ENCODE results near the gene MAIP1.
A peak's percentile ranks its signal among the peaks of the same experiment; 100 is the strongest.

Gene MAIP1

DNA sequence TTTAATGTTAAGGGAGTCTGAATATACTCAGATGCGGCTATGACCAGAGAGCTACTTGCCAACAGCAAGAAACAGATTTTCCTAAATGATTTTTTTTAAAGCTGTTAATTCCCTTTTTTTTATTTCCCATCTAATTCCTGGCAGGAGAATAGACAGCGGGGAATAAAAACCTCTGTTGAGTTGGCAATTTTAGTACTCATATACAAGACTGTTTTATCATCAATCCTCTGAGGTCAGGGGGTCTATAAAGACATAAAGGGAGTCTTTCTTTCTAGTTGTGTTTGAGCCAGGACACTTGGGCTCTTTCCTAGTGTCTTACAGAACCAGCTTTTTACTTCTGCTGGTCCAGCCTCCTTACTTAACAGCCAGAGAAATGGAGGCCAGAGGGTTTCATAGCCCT is 29.4 kb downstream of the MAIP1 start:
- WGBS (ENCODE audit: extremely low coverage, insufficient coverage, insufficient read length) = no CpG with 5 or more reads among the region's 2 CpGs
- Histone ChIP-seq H2BK5ac (ENCODE audit: low read depth, low read length, poor library complexity) (no peak overlapping the region), H4K8ac (ENCODE audit: low read depth, low read length) (no peak overlapping the region), H3K14ac (ENCODE audit: low read length) (no peak overlapping the region), H4K12ac (ENCODE audit: low read depth, low read length) (no peak overlapping the region), H3K79me2 (ENCODE audit: control insufficient read depth, insufficient read depth, low read length, poor library complexity) (no peaks in the 10 kb centered on the region), H3K9ac (ENCODE audit: low read length) (no peak overlapping the region), H2AFZ (ENCODE audit: insufficient read depth, low read length, poor library complexity) (no peak overlapping the region), H4K91ac (ENCODE audit: low read depth, low read length) (no peak overlapping the region), H3K4ac (ENCODE audit: low read depth, low read length) (no peak overlapping the region), H3K27ac (ENCODE audit: low read depth, low read length) (no peak overlapping the region), H3K4me2 (ENCODE audit: low read length) (no peak overlapping the region), H3K27me3 (ENCODE audit: insufficient read depth, low read length) (no peaks in the 10 kb centered on the region), H3K23ac (ENCODE audit: low read length) (no peak overlapping the region), H2BK120ac (ENCODE audit: insufficient read depth, low read length, poor library complexity) (no peak overlapping the region), H3K4me3 (ENCODE audit: low read depth, low read length) (no peak overlapping the region), H2AK5ac (ENCODE audit: low read length) (no peak overlapping the region), H3K9me3 (ENCODE audit: insufficient read depth, low read depth, low read length) (no peaks in the 10 kb centered on the region), H3K79me1 (ENCODE audit: low read length) (peaks cover 2% of the 10 kb centered on the region), H2BK12ac (ENCODE audit: low read length) (no peak overlapping the region), H3K36me3 (ENCODE audit: control insufficient read depth in 1 of 2, insufficient read depth in 2 of 2, low read length in 2 of 2) (no peaks in the 10 kb centered on the region), H3K18ac (ENCODE audit: low read length) (no peak overlapping the region), H3K4me1 (ENCODE audit: control insufficient read depth in 1 of 2, insufficient read depth in 2 of 2, low read length in 2 of 2) (peaks cover 0 to 2% of the 10 kb centered on the region in 2 experiments)
- no peak for DNase-seq

DNA sequence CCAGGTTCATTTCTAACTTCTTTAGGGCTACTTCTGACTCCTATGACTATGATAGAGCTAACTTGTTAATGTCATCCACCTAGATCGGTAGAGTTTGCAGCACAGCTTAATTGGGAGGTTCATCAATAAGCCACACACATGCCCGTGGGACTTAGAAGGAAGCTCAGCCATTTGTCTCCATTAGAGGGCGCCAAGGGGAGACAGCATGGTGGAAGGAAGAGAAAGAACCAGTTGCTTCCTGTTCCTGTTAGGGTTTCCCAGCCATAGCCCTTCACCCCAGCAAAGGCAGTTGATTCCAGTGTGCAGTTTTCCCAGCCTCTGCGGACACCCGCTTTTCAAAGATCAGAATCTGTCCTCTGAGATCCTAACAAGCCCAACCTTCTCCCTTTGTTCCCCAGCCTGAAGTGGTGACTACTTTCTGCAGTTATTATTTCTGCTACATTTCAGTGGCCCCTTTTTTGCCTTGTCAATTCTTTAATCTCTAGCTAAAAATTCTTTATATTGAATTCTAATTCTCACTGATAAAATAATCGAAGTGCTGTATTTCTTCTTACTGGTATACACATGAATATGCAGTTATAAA is 30.3 kb downstream of the MAIP1 start:
- H3K4me1 ChIP-seq (ENCODE audit: control insufficient read depth in 1 of 2, insufficient read depth in 2 of 2, low read length in 2 of 2) = peaks cover 0 to 2% of the 10 kb centered on the region in 2 experiments
- H3K4me3 ChIP-seq (ENCODE audit: low read depth, low read length) = no peak overlapping the region
- H3K27ac ChIP-seq (ENCODE audit: low read depth, low read length) = no peak overlapping the region
- no peaks in the 10 kb centered on the region for H3K9me3 ChIP-seq (ENCODE audit: insufficient read depth, low read depth, low read length)
- no peak overlapping the region for H3K9ac ChIP-seq (ENCODE audit: low read length)
- peak; percentile 51 to 80 for DNase-seq
- peak overlapping the region; percentile 52 for H3K4ac ChIP-seq (ENCODE audit: low read depth, low read length)
- H4K12ac ChIP-seq (ENCODE audit: low read depth, low read length) = peak overlapping the region; percentile 52
- H2BK120ac ChIP-seq (ENCODE audit: insufficient read depth, low read length, poor library complexity) = peak overlapping the region; percentile 20
- peak overlapping the region; percentile 93 for H4K8ac ChIP-seq (ENCODE audit: low read depth, low read length)
- H3K18ac ChIP-seq (ENCODE audit: low read length) = no peak overlapping the region
- peak overlapping the region; percentile 70 for H4K91ac ChIP-seq (ENCODE audit: low read depth, low read length)
- H3K4me2 ChIP-seq (ENCODE audit: low read length) = no peak overlapping the region
- H3K36me3 ChIP-seq (ENCODE audit: control insufficient read depth in 1 of 2, insufficient read depth in 2 of 2, low read length in 2 of 2) = no peaks in the 10 kb centered on the region
- peaks cover 2% of the 10 kb centered on the region for H3K79me1 ChIP-seq (ENCODE audit: low read length)
- no peak overlapping the region for H3K23ac ChIP-seq (ENCODE audit: low read length)
- peak overlapping the region; percentile 17 for H2AFZ ChIP-seq (ENCODE audit: insufficient read depth, low read length, poor library complexity)
- no peak overlapping the region for H3K14ac ChIP-seq (ENCODE audit: low read length)
- no CpG with 5 or more reads among the region's 6 CpGs for WGBS (ENCODE audit: extremely low coverage, insufficient coverage, insufficient read length)
- H2AK5ac ChIP-seq (ENCODE audit: low read length) = no peak overlapping the region
- H2BK5ac ChIP-seq (ENCODE audit: low read depth, low read length, poor library complexity) = no peak overlapping the region
- no peaks in the 10 kb centered on the region for H3K79me2 ChIP-seq (ENCODE audit: control insufficient read depth, insufficient read depth, low read length, poor library complexity)
- H3K27me3 ChIP-seq (ENCODE audit: insufficient read depth, low read length) = no peaks in the 10 kb centered on the region
- H2BK12ac ChIP-seq (ENCODE audit: low read length) = no peak overlapping the region

DNA sequence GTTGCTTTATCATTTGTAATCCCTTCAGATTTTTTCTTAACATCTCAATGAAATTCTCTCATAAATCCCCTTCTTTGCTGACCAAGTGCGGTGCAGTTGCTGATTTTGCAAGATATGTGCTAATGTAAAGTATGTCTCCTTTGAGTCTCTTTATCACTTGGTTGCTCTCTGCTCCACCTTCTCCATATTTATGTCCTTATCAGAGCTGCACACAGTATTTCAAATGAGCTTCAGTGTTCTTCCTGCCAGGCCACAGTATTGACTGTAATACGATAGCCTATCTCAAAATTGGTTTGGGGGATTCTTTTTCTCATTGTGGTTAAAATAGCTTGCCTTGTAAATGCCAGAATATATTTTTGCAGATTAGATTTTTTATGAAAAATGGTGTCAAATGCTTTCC is 32.2 kb downstream of the MAIP1 start:
- peaks cover 2% of the 10 kb centered on the region for H3K79me1 ChIP-seq (ENCODE audit: low read length)
- WGBS (ENCODE audit: extremely low coverage, insufficient coverage, insufficient read length) = no CpG with 5 or more reads among the region's 2 CpGs
- H3K36me3 ChIP-seq (ENCODE audit: control insufficient read depth in 1 of 2, insufficient read depth in 2 of 2, low read length in 2 of 2) = no peaks in the 10 kb centered on the region
- no peak overlapping the region for H3K9ac ChIP-seq (ENCODE audit: low read length)
- H2AFZ ChIP-seq (ENCODE audit: insufficient read depth, low read length, poor library complexity) = no peak overlapping the region
- H4K8ac ChIP-seq (ENCODE audit: low read depth, low read length) = no peak overlapping the region
- H3K4me1 ChIP-seq (ENCODE audit: control insufficient read depth in 1 of 2, insufficient read depth in 2 of 2, low read length in 2 of 2) = no peaks in the 10 kb centered on the region
- H3K79me2 ChIP-seq (ENCODE audit: control insufficient read depth, insufficient read depth, low read length, poor library complexity) = no peaks in the 10 kb centered on the region
- H4K91ac ChIP-seq (ENCODE audit: low read depth, low read length) = no peak overlapping the region
- H4K12ac ChIP-seq (ENCODE audit: low read depth, low read length) = no peak overlapping the region
- H3K4me2 ChIP-seq (ENCODE audit: low read length) = no peak overlapping the region
- H3K14ac ChIP-seq (ENCODE audit: low read length) = no peak overlapping the region
- no peak overlapping the region for H3K23ac ChIP-seq (ENCODE audit: low read length)
- no peak overlapping the region for H3K4me3 ChIP-seq (ENCODE audit: low read depth, low read length)
- H3K27ac ChIP-seq (ENCODE audit: low read depth, low read length) = no peak overlapping the region
- H2BK120ac ChIP-seq (ENCODE audit: insufficient read depth, low read length, poor library complexity) = no peak overlapping the region
- H3K9me3 ChIP-seq (ENCODE audit: insufficient read depth, low read depth, low read length) = no peaks in the 10 kb centered on the region
- no peak for DNase-seq
- no peaks in the 10 kb centered on the region for H3K27me3 ChIP-seq (ENCODE audit: insufficient read depth, low read length)
- H2BK5ac ChIP-seq (ENCODE audit: low read depth, low read length, poor library complexity) = no peak overlapping the region
- no peak overlapping the region for H2AK5ac ChIP-seq (ENCODE audit: low read length)
- H3K4ac ChIP-seq (ENCODE audit: low read depth, low read length) = no peak overlapping the region
- H2BK12ac ChIP-seq (ENCODE audit: low read length) = no peak overlapping the region
- H3K18ac ChIP-seq (ENCODE audit: low read length) = no peak overlapping the region

DNA sequence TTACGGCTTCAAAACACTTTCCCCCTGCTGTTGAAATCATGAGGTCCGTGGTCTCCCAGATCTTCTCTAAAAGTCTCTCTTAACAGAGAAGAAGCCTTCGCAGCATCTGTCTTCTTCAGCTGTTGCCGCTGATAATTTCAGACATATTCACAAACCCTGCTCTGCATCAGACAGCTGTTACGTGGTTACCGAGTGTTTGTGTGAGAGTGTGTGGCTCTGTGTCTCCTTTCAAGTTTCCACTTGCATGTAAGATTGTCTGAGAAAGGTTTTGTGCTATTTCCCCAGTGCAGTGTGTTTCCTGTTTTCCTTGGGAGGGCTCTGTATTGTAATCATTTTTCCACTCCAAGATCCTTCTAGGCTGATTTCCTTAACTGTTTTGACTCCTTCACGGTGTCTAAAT is 32.8 kb downstream of the MAIP1 start:
- H3K14ac ChIP-seq (ENCODE audit: low read length) = no peak overlapping the region
- H3K4me1 ChIP-seq (ENCODE audit: control insufficient read depth in 1 of 2, insufficient read depth in 2 of 2, low read length in 2 of 2) = no peaks in the 10 kb centered on the region
- no peak overlapping the region for H3K27ac ChIP-seq (ENCODE audit: low read depth, low read length)
- H3K18ac ChIP-seq (ENCODE audit: low read length) = no peak overlapping the region
- no peak overlapping the region for H2BK5ac ChIP-seq (ENCODE audit: low read depth, low read length, poor library complexity)
- no peak for DNase-seq
- no peak overlapping the region for H2AK5ac ChIP-seq (ENCODE audit: low read length)
- WGBS (ENCODE audit: extremely low coverage, insufficient coverage, insufficient read length) = no CpG with 5 or more reads among the region's 7 CpGs
- H4K8ac ChIP-seq (ENCODE audit: low read depth, low read length) = no peak overlapping the region
- no peak overlapping the region for H2AFZ ChIP-seq (ENCODE audit: insufficient read depth, low read length, poor library complexity)
- H3K79me2 ChIP-seq (ENCODE audit: control insufficient read depth, insufficient read depth, low read length, poor library complexity) = no peaks in the 10 kb centered on the region
- no peak overlapping the region for H3K4me3 ChIP-seq (ENCODE audit: low read depth, low read length)
- H2BK12ac ChIP-seq (ENCODE audit: low read length) = no peak overlapping the region
- no peak overlapping the region for H2BK120ac ChIP-seq (ENCODE audit: insufficient read depth, low read length, poor library complexity)
- H3K9me3 ChIP-seq (ENCODE audit: insufficient read depth, low read depth, low read length) = no peaks in the 10 kb centered on the region
- H3K27me3 ChIP-seq (ENCODE audit: insufficient read depth, low read length) = no peaks in the 10 kb centered on the region
- H4K12ac ChIP-seq (ENCODE audit: low read depth, low read length) = no peak overlapping the region
- H3K79me1 ChIP-seq (ENCODE audit: low read length) = peaks cover 2% of the 10 kb centered on the region
- H3K4me2 ChIP-seq (ENCODE audit: low read length) = no peak overlapping the region
- no peak overlapping the region for H4K91ac ChIP-seq (ENCODE audit: low read depth, low read length)
- H3K23ac ChIP-seq (ENCODE audit: low read length) = no peak overlapping the region
- no peak overlapping the region for H3K9ac ChIP-seq (ENCODE audit: low read length)
- H3K4ac ChIP-seq (ENCODE audit: low read depth, low read length) = no peak overlapping the region
- H3K36me3 ChIP-seq (ENCODE audit: control insufficient read depth in 1 of 2, insufficient read depth in 2 of 2, low read length in 2 of 2) = no peaks in the 10 kb centered on the region
